ENCODE measurements around the gene WNT6. TPM values are rescaled to one million over a fixed set of nuclear protein-coding genes. Genes with fewer than 3 reads are reported as not detected.
A peak's percentile ranks its signal among the peaks of the same experiment; 100 is the strongest.

WNT6 gene
- total RNA-seq, 1 donor from 2014 or later: not detected

DNA sequence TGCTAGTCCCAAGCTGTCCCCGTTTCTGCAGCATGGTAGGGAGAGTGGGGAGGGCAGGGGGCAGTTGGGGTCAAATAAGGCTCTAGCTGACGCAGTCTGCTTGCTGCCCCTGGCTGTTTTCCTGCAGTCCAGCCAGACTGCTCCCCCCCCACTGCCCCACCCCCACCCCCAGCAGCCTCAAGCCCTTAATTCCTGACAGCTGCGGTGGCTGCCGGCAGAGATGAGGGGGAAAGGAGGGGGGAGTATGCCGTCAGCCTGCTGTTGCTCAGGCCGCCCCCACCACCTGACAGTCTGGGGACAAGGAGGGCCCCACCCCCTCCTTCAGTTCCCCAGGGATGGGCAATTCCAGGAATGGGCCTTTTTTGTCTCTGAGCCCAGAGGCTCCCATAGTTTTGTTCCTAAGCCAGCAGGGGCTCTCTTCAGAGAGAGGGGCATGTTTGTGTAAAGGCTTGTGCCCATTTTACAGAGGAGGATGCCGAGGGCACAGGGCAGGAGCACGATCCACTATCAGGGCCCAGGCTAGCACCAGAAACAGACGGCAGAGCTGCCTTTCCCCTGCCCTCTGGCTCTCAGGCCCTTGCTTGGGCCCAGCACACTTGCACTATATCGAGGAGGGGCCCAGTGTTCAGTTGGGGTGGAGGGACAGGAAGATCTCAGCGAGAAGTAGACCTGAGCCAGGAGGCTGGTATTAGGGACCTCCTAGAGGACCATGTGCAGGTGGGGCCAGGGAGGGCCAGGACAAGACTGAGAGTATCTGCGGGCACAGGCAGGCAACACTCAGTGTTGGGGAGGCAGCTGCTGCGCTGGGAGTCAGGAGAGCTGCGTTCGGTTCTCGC, 19.5 kb downstream of the WNT6 start:
- DNase-seq: no peak

GRCh38 chr2:218879776-218880101, 20.1 kb downstream of the WNT6 start:
- DNase-seq: no peak

- no peak for DNase-seq
Measured at GRCh38 chr2:218880102-218880858, 20.7 kb downstream of the WNT6 start, which contains the start of gene WNT10A. Gene WNT10A, plus strand, starts transcription at chr2:218880852. Its CDS starts 144 bp downstream, at chr2:218880996.

DNA sequence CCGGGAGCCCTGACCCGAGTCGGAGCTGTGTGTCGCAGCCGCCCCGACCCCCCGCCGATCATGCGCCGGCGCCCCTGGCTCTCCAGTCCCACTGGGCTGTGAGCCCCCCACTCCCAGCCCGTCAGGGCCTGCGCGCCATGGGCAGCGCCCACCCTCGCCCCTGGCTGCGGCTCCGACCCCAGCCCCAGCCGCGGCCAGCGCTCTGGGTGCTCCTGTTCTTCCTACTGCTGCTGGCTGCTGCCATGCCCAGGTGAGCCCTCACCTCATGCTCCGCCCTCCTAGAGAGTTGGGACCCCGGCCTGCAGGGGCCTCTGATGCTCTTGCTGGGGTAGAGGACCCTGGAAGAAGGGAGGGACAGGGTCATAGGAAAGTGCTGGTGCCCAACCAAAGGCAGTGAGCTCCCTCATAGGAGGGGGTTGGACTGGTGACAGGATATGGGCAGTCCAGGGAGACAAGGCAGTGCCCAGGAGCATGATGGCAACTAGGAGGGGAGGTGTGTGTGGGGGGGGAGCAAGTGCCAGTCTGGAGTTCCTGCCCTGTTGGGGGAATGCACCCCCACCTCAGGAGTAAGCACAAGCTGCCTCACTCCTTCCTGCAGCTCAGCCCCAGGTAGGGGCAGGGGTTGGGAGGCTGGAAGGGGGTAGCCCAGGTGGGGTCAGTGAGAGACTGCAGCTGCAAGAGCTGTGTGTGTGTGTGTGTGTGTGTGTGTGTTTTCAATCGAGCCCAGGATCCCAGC, 21.4 kb downstream of the WNT6 start:
- no peak for DNase-seq

- no peak for DNase-seq
Measured at GRCh38 chr2:218881744-218882460, 22.3 kb downstream of the WNT6 start.

DNA sequence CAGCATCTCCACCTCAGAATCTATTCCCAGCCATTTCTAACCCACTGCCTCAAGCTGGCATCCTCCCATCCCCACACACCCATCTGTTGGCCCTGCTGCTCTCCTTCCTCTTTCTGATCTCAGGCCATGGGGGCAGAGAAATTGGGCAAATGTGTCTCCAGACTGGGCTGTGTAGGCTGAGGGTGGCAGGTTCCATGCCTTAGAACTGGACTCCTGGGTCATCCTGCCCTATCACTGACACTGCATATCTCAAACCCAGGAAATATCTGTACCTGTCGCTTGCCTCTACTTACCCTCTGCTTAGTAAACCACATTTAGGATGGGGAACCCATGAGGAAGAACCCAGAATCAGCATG, 22.8 kb downstream of the WNT6 start:
- DNase-seq: no peak

- DNase-seq: no peak
Measured at GRCh38 chr2:218882866-218883366, 23.3 kb downstream of the WNT6 start.

GRCh38 chr2:218883491-218884490, 24.2 kb downstream of the WNT6 start:
- DNase-seq: no peak

GRCh38 chr2:218884519-218884918, 24.9 kb downstream of the WNT6 start:
- DNase-seq: no peak

DNA sequence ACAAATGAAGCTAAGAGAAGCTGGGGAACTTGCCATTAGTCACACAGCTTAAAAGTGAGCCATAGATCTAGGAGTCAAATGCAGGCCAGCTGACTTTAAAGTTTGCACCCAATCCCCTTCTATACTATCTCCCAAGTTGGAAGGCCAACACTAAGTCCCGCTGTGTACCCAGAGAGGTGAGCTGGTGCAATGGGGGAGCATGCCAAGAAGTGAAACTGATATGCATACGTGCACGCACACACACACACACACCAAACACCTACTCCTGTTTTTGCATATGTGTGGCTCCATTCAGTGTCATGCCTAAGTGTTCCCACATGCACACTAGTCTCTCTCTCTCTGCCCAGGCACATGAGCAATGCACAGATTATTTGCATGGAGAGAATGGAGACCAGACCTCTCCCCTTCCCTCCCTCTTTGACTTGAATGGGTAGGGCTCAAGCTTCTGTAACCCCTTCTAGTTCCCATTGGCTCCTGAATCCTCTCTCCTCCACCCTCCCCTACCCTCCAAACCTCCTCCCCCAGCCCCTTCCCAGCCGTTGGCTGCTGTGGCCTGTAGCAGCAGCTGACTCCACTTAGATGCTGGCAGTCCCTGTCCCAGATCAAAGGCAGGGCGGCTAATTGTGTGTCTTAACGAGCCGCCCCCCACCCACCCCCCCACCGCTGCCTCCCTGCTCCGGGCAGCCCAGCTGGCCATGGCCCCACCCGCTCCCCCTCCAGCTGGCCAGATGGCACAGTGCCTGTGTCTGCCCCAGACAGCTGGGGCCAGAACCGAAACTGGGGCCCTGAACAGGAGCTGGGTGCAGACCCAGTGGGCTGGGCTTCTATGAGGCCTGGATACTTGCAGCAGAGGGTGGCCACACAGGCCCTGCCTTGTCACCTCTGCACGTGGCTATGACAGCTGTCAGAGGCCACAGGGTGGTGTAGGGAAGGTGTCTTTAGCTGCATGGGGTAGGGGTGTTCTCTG, 26.7 kb downstream of the WNT6 start:
- DNase-seq: peak; percentile 41

GRCh38 chr2:218887079-218887478, 27.5 kb downstream of the WNT6 start:
- DNase-seq: no peak

GRCh38 chr2:218888341-218888740, 28.7 kb downstream of the WNT6 start:
- DNase-seq: no peak

DNA sequence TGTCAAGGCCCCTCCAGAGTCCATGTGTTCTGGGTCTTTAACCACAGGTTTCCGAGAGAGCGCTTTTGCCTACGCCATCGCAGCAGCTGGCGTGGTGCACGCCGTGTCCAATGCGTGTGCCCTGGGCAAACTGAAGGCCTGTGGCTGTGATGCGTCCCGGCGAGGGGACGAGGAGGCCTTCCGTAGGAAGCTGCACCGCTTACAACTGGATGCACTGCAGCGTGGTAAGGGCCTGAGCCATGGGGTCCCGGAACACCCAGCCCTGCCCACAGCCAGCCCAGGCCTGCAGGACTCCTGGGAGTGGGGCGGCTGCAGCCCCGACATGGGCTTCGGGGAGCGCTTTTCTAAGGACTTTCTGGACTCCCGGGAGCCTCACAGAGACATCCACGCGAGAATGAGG, 30.3 kb downstream of the WNT6 start:
- DNase-seq: no peak

DNA sequence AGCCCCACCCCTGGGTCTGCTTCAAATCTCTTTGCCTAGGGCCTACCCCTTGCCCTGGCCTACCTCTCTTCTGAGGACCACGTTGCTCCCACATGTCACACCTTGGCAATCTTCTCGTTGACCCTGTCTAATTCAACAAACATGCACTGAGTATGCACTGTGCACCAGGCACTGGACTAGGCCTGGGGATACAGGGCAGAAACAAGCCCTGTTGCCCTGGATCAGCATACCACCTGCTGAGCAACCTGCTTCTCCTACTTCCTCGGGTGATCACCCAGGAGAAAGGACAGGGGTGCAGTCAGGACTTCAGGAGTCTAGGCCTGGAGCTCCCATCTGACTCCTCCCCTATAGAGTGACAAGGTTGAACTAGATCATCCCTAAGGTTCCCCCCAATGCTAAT, 30.8 kb downstream of the WNT6 start:
- DNase-seq: no peak

- DNase-seq: no peak
Measured at GRCh38 chr2:218891275-218892135, 31.9 kb downstream of the WNT6 start.

DNA sequence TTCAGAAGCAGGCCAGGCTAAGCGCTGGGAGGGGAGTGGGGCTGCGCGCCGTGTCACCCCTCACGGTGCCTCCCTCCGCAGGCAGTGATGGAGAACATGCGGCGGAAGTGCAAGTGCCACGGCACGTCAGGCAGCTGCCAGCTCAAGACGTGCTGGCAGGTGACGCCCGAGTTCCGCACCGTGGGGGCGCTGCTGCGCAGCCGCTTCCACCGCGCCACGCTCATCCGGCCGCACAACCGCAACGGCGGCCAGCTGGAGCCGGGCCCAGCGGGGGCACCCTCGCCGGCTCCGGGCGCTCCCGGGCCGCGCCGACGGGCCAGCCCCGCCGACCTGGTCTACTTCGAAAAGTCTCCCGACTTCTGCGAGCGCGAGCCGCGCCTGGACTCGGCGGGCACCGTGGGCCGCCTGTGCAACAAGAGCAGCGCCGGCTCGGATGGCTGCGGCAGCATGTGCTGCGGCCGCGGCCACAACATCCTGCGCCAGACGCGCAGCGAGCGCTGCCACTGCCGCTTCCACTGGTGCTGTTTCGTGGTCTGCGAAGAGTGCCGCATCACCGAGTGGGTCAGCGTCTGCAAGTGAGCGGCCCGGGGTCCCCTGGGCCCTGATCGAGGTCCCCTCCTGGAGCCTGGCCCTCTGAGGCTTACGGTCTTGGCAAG, 33.2 kb downstream of the WNT6 start:
- DNase-seq: peak; percentile 48

GRCh38 chr2:218893349-218894150, 33.9 kb downstream of the WNT6 start:
- no peak for DNase-seq

All from occipital lobe (tissue), 2 donors.